HG03521 (cell line): ENCODE results near the gene KLHL29.

Experiments used
- ATAC-seq: cut with Tn5 transposase; IDR thresholded peaks from one replicate; pipeline ENCODE4 v1.9.1; 2021; ENCODE audit warnings: mild to moderate bottlenecking, moderate library complexity; ENCODE audit not compliant: unreplicated experiment

The KLHL29 gene

DNA sequence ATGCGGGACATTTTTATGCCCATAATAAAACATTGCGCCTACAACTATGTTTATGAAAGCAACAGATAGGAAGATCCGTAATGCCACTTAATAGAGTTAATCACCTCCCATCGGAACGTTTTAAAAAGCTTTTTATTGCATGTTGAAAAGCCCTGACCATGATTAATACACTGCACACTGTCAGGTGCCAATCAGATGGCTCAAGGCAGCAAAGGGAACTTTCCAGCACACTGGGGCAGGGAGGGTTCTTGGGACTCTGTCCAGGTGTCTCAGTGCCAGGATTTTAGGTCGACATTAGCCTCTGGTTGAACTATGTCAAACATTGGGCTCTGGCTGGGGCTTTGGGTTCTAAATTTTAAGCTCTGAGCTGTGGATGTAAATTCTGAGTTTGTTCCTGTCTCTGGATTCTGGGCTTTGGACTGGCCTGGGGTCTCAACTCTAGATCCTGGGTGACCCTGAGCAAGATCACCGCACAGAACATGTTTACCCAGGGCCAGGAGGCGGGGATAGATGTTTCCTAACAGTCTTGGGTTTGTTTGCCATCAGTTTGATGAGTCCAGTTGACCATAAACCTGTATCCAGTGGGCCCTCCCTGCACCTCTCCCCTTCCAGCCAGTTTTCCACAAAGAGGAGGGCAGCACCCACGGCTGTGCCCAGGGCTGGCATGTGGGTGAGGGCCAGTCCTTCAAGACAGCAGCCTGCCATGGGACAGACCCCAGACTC lies 279.2 kb downstream of the KLHL29 start:
- ATAC-seq = no peak

DNA sequence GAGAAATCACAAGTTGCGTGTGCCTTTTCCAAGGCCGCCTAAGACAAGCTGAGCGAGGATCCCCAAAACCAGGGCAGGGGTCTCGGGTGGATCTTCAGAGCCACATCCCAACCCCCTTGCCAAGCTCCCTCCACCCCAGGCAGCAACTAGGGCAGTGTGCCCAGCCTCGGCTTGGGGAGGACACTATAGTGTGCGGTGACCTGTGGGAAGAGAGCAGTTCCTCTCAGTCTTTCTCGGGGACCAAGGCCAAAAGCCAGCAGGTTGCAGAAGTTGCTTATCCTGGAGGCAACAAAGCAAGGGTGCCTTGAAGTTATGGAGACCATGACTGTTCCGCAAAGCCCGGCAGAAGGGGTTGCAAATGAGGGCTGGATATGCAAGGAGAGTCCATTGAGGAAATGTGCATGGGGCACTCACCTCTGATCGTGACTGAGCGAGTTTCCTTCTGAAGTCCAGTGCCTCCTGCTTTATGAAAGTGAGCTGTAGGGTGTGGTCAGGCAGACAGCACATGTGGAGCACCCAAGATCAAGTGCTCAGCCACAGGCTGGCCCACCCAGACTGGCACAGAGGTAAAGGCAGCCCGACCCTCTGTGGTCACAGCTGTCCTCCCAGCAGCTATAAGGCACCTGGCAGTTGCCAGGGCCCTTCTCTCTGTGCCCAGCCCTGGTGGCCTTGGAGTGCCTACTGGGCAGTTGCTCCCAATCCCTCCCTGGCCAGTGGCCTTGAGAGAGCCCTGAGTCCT lies 281.4 kb downstream of the KLHL29 start:
- ATAC-seq = no peak

DNA sequence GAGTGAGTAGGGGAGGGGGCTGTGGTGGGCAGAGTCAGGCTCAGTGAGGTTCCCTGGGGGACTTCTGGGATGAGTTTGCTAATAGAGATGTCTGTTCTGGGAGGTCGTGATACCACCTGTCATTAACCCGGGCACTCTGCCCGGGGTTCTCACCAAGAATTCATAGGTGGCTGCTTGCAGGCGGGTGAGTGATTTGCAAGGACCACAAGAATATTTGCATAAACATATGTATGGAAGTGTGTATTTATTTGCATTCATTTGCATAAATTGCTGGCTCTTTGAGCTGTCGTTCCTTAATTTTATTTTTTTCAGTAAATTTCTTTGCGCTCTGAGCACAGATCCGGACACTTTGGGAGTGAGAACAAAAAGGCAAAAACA lies 282.0 kb downstream of the KLHL29 start:
- ATAC-seq = no peak

DNA sequence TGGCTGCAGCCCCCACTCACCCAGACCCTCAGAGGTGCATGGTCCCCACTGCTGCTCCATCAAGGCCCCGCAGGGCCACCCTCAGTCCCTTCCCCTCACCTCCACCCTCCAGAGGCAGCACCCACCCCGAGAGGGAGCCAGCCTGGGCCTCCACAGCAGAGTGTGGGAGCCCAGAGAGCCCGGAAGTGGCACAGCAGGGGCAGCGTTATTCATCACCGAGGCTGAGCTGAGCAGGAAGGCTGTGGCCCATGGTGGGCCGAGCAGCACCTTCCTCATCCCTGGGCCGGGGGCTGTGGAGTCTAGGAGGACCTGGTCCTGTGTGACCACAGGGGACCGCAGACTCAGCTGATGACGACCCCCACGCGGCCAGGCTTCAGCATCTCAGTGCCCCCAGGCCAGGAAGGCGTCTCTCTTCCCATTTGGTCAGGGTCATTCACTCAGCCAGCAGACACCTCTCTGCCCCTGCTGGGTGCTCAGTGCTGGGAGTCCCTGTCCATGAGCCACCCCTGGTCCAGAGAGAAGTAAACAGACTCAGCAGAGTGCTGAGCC lies 283.9 kb downstream of the KLHL29 start:
- ATAC-seq = no peak

DNA sequence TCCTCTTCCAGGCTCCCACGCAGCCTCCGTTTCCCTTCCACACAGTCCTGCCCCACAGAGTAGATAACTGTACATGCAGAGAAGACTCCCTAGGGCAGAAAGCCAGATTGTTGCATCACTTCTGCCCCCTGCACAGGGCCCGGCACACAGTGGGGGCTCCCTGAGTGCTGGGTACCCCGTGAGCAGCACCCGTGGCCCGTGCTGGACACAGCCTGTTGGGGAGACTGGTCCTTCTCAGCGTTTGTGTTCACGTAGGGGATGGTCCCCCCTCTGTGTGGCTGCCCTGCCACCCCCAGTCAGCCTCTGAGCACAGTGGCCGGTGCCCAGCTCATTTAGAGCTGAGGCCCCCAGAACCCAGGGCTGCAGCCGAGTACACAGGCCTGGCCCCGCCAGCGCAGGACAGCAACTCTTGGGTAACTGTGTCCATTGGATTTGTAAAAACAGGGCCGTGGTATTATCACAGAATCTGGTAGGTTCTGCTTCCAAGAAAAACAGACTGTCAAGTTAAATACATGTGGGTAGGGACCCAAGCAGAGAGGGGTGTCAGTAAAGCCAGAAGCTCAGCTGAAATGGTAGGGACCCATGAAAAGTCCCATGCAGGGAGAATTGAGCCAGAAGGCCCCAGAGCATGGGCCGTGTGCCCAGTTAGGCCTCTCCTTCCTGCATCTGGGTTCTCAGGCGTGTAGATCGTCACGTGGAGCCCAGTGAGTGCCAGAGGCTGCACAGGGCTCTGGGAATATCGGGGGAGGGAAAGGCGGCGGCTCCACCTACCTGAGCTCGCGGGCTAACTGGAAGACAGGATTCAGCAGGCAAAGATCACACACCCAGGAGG lies 284.6 kb downstream of the KLHL29 start:
- no peak for ATAC-seq

DNA sequence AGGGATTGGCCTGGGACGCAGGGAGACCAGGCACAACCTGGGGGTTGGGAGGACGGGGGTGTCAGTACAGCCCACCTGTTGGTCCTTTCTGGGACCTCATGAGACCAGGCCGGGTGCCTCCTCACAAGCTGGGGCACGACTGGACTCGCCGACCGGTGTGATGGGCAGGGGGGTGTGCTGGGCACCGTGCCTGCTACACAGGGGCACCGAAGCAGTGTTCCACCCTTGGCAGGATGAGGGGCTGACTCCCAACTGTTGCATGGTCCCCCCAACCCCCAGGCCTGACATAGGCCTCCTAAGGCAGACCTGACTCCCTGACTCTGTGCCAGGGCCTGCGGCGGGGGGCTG lies 285.2 kb downstream of the KLHL29 start:
- no peak for ATAC-seq

DNA sequence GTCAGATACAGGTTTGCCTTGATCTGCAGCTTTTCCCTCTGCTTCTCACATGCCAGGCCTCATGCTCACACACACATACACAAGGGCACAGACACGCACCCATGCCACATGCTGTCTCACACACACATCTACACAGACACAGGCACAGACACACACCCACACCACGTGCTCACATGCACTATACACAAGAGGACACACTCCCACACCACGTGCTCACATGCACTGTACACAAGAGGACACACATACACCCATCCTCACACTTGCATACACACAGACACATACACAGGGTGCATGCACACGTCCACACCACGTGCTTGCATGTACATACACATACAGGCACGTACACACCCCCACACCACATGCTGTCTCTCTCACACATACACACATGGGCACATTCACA lies 288.1 kb downstream of the KLHL29 start:
- ATAC-seq = no peak

DNA sequence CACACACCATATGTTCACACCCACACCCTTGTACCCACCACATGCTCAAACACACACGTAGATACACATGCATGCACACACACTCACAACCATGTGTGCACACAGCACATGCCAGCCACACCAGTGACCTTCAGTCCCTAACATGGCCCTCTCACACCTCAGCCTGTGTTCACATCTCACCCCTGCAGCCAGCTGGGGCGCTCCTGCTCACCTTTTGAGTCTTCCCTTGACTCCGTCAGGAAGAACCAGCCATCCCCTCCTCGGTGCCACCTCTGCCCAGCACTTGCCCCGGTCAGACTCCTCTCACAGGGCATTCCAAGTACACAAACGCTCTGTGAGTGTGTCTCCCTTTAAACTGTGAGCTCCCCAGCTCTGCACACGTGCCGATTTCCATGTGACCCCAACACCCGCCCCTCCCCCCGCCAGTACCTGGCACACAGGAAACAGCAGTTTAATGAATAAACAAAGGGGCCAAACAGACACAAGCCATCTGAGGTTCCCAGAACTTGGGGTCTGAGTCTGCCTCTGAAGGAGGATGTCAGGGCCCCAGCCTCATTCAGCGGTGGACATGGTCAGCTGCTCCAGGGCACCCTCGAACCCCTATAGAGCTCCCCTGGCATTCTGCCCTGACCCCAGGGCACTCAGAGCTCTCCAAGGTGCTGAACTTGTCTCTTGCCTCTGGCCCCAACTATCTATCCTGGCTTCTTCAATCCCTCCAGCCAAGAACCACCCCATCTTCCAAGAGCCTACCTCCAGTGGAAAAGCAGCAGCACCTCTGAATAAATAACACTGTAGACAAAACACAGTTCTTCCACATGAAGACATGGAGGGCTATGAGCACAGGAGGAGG lies 289.1 kb downstream of the KLHL29 start:
- ATAC-seq = no peak

DNA sequence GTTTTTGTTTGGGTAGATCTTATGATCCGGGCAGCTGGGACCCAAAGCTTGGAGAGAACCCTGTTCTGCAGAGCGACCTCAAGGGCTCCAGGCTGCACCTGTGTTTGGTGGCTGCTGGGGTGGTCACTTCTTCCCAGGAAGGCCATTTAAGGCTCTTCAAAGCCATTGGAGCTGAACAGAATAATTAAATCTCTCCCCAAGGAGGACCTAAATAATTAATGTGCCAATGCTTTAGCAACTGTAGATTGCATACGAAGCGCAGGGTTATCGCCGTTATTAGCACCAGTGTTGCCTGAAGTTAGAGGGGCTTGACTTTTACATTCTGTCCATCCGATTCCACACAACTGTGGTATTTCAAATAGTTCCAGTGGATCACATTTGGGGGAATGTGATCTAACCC lies 290.5 kb downstream of the KLHL29 start:
- no peak for ATAC-seq

DNA sequence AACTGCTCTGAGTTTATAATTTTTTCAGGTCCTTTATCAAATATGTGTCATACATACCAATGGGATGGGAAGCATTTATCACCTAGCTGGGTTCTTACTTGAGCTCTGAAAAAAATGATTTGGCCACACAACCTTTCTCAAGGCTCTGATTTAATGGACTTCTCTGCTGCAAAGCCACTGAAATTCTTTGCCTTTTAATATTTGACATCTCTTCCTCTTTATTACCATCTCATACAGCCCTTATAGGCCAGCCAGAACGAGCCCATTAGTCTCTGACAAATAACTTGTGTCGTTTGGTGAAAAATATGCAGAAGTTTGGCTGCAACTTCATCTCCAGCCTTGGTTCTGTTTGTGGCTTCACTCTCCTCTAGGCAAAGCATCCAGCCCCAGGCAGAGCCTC lies 292.9 kb downstream of the KLHL29 start:
- no peak for ATAC-seq

DNA sequence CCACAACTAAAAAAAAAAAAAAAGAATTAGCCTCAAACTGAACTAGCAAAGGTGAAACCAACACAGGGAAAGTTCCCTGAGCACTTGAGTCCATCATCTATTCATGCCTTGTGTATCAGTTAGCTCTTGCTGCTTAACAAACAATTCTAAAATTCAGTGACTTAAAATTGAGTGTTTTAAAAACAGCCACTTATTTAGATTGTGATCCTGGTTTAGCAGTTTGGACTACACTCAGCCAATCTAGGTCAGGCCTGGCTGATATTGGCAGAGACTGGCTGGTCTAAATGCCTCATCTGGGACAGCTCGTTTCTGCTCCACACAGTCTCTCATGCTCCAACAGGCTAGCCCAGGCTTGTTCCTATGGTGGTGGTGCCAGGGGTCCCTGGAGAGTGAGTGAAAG lies 294.1 kb downstream of the KLHL29 start:
- ATAC-seq = no peak

DNA sequence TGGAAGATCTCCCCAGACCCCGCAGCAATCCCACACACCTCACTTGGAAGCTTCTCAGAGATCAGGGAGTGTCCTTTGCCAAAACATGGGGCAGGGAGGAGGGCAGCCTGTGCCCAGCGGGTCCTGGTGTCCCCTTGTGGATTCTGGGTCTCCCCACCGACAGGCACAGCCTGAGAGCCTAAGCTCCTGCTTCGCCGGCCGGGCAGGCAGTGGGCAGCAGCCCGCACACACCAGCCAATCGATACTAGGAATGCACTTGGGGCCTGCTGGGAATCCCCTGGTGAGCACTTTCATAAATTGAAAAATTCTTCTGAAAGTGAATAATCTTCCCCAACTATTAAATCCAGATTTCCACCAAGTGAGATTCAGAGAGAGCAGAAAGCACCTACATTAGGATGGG lies 296.0 kb downstream of the KLHL29 start:
- ATAC-seq = no peak

DNA sequence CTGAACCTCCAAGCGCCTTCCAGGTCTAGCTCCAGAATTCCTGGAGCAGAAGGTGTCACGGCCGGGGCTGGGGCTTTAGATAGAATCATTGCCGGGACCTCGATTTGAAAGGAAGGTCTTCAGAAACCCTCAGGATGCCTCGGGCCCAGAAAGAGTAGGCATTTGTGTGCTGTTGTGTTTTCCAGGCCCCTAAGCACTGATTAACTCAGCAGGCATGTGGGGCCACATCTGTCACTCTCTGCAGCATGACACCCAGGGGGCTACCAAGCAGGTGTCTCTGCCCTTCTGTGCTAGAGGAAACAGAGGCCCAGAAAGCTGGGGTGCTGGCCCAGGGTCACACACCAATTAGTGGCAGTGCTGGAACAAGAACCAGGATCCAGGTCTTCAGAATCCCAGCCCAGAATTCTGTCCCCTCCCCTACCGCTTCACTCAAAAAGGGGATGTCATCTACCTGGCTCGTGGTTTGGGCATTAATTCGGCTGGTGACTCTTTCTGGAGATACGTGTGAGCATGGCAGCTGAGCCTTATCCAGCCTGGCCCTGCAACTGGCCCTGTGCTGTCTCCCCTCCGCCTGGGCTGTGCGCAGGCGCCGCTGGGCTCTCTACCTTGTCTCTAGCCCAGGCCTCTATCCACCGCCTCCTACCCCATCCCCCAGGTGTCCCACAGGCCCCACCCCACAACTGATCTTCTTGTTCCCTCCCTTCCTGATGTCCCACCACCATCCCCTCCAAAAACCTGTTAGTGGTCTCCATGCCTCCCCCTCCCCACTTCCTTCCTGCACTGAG lies 296.6 kb downstream of the KLHL29 start:
- ATAC-seq = no peak

DNA sequence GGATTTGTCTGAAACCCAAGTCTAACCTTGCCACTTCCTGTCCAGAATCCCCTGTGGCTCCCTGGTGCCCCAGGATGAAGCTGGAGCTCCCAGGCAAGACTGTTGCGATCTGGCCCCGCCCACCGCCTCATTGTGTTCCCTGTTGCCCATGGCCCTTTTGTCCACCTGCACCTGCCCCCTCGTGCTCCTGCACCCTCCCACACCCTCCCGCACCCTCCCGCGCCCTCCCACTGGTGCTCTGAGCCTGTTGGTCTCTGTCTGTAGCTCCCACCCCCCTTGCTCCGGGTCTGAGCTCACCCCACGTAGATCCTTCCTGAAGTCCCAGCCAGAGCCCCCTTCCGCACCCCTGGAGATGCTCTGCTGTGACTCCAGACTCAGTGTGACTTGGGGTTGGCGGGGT lies 297.5 kb downstream of the KLHL29 start:
- ATAC-seq = no peak

DNA sequence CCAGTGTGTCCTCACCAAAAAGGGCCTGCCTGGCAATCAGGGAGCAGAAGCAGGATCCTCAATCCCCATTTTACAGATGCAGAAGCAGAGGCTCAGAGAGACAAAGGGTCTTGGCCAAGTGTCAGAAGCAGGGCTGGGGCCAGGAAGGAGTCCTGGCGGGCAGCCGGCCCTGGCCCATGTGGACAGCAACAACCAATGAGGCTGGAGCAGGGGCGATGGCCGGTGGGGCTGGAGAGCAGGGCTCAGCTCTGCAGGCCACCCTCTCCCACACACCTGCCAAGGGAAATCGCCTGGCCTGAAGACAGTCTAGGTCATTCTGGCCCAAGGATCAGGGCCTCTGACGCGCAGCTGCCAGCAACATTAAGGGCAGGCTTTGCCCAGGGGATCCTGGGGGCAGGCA lies 298.0 kb downstream of the KLHL29 start:
- ATAC-seq = no peak

DNA sequence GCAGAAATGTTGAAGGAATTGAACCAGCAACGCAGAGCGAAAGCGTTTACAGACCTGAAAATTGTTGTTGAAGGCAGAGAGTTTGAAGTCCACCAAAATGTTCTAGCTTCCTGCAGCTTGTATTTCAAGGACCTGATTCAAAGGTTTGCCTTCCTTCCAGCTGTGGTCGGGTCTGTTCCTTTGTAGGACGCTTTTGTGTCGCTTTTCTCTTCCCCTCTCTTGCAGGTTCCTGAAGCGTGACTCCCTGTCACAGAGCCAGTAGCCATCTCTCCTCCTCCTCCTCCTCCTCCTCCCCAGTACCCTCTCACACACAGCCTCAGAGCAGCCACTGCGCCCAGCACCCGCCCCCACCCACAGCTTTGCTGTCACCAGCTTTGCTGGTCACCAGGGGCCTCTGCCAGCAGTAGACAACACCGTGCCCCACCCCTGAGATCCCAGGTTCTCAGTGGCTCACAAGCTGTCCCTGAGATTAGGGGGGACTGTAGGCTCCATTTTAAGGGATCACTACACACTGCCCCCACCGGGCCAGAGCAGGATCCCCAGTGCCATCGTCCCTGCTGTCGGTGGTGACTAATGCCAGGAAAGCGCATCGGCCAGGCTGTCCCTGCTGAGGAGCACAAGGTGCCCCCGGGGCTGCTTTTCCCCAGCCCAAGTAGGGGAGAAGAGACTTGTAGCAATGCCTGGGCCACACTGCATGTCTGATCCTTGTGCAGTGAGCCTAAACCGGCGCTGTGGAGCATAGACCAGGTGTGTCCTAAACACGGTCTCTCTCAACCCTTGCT lies 299.6 kb downstream of the KLHL29 start:
- no peak for ATAC-seq

DNA sequence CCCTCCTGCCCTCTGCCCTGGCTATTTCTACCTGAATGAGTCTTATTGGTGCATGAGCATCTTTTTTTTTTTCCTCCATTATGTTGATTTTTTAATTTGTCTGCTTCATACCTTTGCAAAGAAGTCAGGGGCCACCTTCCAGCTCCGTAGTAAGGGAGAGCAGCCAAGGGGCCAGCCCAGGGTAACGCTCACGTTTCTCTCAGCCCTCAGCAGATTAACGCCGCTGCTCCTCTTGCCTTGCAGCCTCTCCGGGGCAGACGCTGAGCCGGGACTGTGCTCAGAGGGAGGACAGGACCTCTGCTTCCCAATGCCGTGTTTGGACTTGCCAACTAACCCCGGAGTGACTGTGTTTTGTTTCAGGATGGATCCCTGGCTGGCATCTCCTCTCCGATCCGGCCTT lies 300.2 kb downstream of the KLHL29 start:
- no peak for ATAC-seq

DNA sequence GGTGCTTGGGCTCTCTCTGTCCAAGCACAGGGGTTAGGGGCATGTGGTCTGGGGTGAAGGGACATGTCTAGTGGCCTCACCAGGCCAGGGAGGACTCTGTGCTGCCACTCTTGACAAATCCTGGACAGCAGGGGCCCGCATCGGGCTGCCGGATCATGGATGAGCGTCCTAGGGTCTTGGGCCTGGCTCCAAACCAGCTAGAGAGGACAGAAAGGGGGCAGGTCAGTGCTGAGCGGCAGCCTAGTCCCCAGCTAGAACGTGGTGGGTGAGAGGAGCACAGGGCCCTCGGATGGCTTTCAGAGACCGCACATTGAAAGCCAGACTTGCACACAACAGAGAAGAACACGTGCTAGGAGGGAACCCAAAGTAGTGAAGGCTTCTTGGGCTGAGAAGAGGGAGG lies 300.7 kb downstream of the KLHL29 start:
- no peak for ATAC-seq

DNA sequence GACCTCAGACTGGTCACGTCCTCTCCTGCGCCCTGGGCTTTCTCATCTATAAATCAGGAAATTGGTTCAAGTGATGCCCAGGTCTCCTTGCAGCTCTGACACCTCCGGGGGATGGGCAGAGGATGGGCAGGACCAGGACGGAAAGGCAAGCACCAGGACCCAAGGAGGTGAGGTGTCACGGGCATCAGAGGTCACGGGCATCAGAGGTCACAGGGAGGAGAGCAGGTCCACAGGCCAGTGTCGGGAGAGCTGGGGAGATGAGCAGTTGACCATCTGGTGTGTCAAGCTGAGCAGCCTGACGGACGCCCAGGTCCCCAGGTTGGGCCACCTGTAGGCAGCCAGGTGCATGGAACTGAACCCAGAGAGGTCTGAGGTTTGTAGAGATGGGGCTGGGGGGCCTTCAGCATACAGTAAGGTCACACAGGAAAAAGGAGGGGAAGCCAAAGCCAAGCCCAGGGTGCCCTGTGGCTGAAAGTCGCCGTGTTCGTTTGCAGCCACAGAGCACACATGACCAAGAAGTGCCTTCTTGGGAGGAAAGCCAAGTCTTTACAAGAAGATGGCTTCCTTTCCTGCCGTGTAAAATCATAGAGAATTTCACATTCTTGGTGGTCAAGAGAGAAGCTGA lies 301.5 kb downstream of the KLHL29 start:
- no peak for ATAC-seq
